GM12801 (cell line): ENCODE results near the gene SNAPC4.

Source experiments
- TF ChIP-seq, protein P1 (sequence below): IDR thresholded peaks from one replicate; pipeline ENCODE4 v1.5.1; 2011; ENCODE audit warnings: control low read depth; ENCODE audit not compliant: insufficient read length; ENCODE audit errors: extremely low read depth

Gene SNAPC4

DNA sequence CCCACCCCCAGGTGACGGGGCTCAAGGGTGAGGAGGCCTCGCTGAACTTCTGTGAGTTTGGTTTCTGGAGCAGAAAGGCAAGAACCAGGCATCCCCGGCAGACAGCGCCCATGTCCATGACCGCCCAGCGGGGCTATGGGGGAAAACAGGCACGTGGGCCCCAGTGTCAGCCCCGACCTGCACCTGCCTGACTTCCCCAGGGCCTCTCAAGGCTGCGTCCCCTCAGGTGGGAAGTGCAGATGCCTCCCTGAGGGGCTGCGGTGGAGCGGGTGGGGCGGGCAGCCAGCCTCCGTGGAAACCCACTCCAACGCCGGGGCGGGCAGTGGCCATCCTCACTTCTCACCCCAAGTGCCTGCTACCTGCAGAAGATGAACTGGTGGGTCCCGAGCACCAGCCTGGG lies 19.6 kb downstream of the SNAPC4 start:
- TF ChIP-seq, protein P1, sequence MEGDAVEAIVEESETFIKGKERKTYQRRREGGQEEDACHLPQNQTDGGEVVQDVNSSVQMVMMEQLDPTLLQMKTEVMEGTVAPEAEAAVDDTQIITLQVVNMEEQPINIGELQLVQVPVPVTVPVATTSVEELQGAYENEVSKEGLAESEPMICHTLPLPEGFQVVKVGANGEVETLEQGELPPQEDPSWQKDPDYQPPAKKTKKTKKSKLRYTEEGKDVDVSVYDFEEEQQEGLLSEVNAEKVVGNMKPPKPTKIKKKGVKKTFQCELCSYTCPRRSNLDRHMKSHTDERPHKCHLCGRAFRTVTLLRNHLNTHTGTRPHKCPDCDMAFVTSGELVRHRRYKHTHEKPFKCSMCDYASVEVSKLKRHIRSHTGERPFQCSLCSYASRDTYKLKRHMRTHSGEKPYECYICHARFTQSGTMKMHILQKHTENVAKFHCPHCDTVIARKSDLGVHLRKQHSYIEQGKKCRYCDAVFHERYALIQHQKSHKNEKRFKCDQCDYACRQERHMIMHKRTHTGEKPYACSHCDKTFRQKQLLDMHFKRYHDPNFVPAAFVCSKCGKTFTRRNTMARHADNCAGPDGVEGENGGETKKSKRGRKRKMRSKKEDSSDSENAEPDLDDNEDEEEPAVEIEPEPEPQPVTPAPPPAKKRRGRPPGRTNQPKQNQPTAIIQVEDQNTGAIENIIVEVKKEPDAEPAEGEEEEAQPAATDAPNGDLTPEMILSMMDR, result no peak

DNA sequence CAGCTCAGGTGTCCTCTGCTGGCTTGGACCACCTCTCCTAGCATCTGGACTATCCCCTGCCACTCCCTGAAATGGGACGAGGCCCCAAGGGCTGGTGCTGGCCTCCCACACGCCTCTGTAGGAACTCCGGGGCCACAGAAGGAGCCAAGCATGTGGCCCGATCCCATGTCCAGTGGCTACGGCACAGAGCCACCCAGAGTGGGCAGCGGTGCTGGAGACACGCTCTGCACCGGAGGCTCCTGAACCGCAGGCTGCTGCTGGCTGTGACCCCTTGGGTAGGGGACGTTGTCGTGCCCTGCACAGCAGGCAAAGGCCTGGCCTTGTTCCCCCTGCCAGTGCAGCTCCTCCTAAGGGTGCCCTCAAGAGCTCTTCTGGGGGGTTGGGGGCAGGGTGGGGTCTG lies 20.1 kb downstream of the SNAPC4 start:
- TF ChIP-seq, protein P1, result no peak

DNA sequence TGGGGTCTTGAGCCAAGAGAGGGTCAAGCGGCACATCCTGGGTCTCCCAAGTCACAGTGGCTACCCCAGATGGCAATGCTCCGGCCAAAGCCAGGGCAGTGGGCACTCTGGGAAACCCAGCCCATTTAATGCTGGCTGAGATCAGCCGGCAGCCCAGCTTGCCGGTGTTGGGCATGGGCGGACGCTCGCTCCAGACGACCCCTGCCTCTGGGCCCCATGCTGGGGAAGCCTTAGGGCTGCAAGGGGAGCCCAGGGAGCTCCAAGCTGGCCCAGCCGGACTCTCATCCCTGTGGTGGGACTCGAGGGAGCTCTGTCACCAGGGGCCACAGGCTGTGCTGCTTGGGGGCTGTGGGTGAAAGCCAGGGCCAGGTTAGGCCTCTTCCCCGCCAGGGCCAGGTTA lies 20.6 kb downstream of the SNAPC4 start:
- TF ChIP-seq, protein P1, result no peak

DNA sequence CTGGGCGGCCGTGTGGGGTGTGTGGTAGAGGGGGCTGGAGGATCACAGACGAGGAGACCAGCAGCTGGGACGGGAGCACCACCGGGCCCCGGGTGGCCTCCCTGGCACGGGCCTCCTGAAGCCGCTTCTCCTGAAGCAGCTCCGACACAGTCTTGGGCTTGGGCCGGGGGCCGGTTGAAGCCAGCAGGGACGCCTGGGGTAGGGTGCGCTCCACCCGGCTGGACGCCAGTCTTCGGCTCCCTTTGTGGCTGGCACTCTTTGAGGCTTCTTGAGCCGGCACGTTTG lies 21.0 kb downstream of the SNAPC4 start:
- TF ChIP-seq, protein P1, result no peak

DNA sequence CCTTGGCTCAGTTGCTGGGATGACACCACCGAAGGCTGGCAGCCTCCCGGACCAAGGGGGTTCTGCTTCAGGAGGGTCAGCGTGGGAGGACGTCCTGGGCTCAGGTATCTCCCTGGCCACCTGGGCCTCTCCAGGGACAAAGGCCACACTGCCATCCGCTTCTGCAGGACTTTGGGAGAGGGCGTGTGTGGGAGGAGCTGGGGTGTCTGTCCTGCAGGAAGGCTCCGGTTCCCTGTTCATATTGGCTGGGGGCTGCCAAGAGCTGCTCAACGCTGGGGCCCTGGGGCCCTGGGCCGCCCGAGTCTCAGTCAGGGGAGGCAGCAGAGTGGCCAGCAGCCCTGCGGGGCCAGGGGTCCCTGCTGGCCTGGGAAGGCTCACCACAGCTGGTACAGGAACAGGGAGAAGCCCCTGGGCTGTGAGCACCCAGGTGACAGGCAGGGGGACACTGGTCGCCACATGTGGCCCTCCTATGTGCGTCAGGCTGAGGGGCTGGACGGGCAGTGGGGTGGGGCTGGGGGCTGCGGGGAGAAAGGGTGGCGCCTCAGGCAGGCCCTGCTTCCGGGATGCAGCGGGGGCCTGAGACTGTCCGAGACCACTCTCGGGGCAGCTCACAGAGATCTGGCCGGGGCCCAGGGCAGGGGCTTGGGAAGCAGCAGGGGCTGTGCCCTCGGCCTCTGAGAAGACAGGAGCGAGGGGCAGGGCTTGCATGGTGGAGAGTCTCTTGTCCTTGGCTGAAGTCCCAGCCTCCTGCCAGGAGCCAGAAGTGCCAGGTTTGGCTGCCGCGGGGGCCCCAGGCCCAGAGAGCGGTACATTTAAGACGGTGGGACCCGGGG lies 21.6 kb downstream of the SNAPC4 start:
- TF ChIP-seq, protein P1, result no peak

DNA sequence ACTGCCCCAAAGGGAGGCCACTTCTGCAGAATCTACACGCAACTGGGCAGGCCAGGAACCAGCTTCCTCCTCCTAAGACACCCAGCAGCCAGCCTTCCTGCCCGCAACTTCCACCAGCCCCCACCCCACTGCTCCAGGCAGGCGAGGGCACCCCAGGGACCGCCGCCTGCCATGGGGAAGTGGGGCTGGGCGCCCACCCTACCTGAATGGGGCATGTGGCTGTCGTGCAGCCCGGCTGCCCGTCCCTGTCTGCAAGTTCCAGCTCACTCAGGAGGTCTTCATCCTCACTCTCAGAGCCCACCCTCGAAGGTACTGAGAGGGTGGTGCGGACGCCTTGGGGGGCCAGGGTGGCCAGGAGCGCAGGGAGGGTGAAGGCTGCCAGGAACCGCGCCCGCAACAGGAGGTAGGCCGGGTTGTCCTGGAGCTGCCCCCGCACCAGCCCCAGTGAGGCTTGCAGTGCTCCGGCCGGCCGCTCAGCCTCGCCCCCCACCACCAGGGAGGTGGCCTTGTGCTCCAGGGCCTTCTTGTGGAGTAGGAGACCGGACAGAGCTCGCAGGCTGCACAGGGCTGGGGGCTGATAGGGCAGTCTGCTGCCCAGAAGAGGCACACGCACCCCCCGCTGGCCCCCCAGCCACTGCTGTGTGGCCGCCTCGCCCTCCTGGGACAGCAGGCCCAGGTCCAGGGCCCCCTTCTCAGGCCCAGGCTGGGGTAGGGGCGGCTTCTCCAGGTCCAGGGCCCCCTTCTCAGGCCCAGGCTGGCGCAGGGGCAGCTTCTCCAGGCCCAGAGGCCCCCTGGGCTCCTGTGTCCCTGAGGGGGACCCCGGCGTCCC lies 22.4 kb downstream of the SNAPC4 start:
- TF ChIP-seq, protein P1, result no peak

DNA sequence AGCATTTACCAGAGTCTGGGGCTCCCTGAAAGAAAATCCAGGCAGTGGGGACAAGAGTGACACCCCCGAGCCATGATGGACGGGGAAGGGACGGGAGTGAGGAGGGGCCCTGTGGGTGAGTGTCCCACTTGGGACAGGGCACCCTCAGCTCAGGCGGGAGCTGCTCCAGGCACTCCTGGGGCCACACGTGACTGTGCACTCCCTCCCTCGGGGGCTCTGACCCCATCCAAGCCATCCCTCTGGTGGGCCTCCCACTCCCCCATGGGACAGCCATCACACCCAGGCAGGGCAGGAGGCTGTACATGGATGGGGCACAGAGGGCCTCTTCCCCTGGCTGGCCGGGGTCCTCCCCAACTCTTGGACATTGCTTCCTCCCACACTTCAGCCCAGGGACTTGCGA lies 23.5 kb downstream of the SNAPC4 start:
- TF ChIP-seq, protein P1, result no peak
